Esophagus muscularis mucosa (tissue), 4 donors: ENCODE measurements around the gene REC114. TPM values are rescaled to one million over a fixed set of nuclear protein-coding genes. Genes with fewer than 3 reads are reported as not detected.
"Not testable (repeated sequence)": the region's sequence is repeated elsewhere in the genome, so short reads cannot be mapped to it uniquely, and the experiment has no call there.

Experiments
- DNase-seq: peaks from one replicate; pipeline ENCODE4 v3.0.0-alpha.2; 2017; ENCODE audit errors: extremely low spot score
- H3K27ac ChIP-seq, 4 donors: fragments of 200-600 bp; sonication (generic); replicated peaks in 1 of 4; 1 replicate in 3 of 4; 2 replicates in 1 of 4; pipeline ENCODE4 v1.5.1; 2016 to 2019; ENCODE audit warnings: mild to moderate bottlenecking in 1 of 4
- H3K27me3 ChIP-seq, 4 donors: fragments of 200-600 bp; sonication (generic); one replicate each; pipeline versions ENCODE4 v1.5.1 to v1.6.0; 2016 to 2019
- H3K36me3 ChIP-seq, 4 donors: fragments of 200-600 bp; sonication (generic); one replicate each; pipeline ENCODE4 v1.5.1; 2016 to 2019
- H3K4me1 ChIP-seq, 4 donors: fragments of 200-600 bp; sonication (generic); one replicate each; pipeline ENCODE4 v1.5.1; 2016 to 2019
- H3K4me3 ChIP-seq, 4 donors: fragments of 200-600 bp; sonication (generic); 1 replicate in 2 of 4; 2 replicates in 2 of 4; pipeline ENCODE4 v1.5.1; 2016 to 2019; ENCODE audit warnings: mild to moderate bottlenecking in 4 of 4, moderate library complexity in 1 of 4
- H3K9me3 ChIP-seq, 4 donors: fragments of 200-600 bp; sonication (generic); 1 replicate in 3 of 4; 2 replicates in 1 of 4; pipeline ENCODE4 v1.5.1; 2016 to 2019
- CTCF ChIP-seq, 3 experiments: fragments of 200-600 bp in 2 of 3; fragments of 450-650 bp in 1 of 3; sonication (generic) in 2 of 3; IDR thresholded peaks; one replicate each; pipeline ENCODE4 v1.5.1; 2017 to 2019; ENCODE audit warnings: antibody characterized with exemption in 3 of 3, mild to moderate bottlenecking in 2 of 3, moderate library complexity in 1 of 3
- EP300 ChIP-seq: sonication (generic); formaldehyde crosslinking; IDR thresholded peaks from one replicate; pipeline ENCODE4 v1.6.1; 2017; ENCODE audit warnings: antibody characterized with exemption
- POLR2A ChIP-seq: fragments of 450-650 bp; IDR thresholded peaks from one replicate; pipeline ENCODE4 v1.6.1; 2017; ENCODE audit warnings: antibody characterized with exemption, moderate library complexity, mild to moderate bottlenecking, low read depth
- POLR2AphosphoS5 ChIP-seq, 2 donors: sonication (generic); formaldehyde crosslinking; IDR thresholded peaks; one replicate each; pipeline ENCODE4 v1.6.1; 2017; ENCODE audit warnings: antibody characterized with exemption in 2 of 2
- WGBS: methylation state at CpG from one replicate; pipeline ENCODE4 v1.1.5; 2018; 5-methylcytosine and 5-hydroxymethylcytosine counted together
- intact Hi-C: fragments of 100-400 bp; cut with DNase I; formaldehyde crosslinking; loops from one replicate; pipeline ENCODE4 v1.15.1; 2023
- total RNA-seq, 4 donors: library from RNA; depleted of rRNA; stranded (reverse); fragments of >200 nt; gene quantifications; one replicate each; pipeline versions ENCODE4 v1.1.0 to v1.2.1, GENCODE V29; 2016

Gene REC114
- total RNA-seq, 4 donors from 2014 or later = not detected

GRCh38 chr15:73425510-73425909 is 17.5 kb upstream of the REC114 start:
- intact Hi-C loops = no loop called here
- Histone ChIP-seq H3K9me3 (no peaks in the 10 kb centered on the region), H3K27ac (no peak overlapping the region), H3K27me3 (no peaks in the 10 kb centered on the region), H3K4me1 (no peaks in the 10 kb centered on the region), H3K36me3 (no peaks in the 10 kb centered on the region), H3K4me3 (no peak overlapping the region)
- TF ChIP-seq POLR2A (no peak), POLR2AphosphoS5 (IDR thresholded peaks at IDR 0.05) (no peak), CTCF (IDR thresholded peaks at IDR 0.05) (no peak), EP300 (no peak)
- peak; percentile 79 for DNase-seq
- WGBS = 71% methylated on average over 2 of the region's 2 CpGs

- intact Hi-C loops = no loop called here
- Histone ChIP-seq H3K4me1 (no peaks in the 10 kb centered on the region), H3K27me3 (no peaks in the 10 kb centered on the region), H3K9me3 (no peaks in the 10 kb centered on the region), H3K4me3 (no peak overlapping the region), H3K27ac (no peak overlapping the region), H3K36me3 (no peaks in the 10 kb centered on the region)
- no peak for TF ChIP-seq POLR2A
- no peak for TF ChIP-seq EP300
- TF ChIP-seq POLR2AphosphoS5 (IDR thresholded peaks at IDR 0.05) = no peak
- TF ChIP-seq CTCF (IDR thresholded peaks at IDR 0.05) = no peak
- WGBS = 55% methylated on average over 5 of the region's 5 CpGs
- DNase-seq = peak; percentile 64
These were observed 16.5 kb upstream of the REC114 start for GRCh38 chr15:73426323-73426994.

GRCh38 chr15:73431329-73431728 is 11.6 kb upstream of the REC114 start:
- H3K36me3 ChIP-seq, H3K4me3 ChIP-seq, H3K27ac ChIP-seq, H3K27me3 ChIP-seq, intact Hi-C loops, H3K4me1 ChIP-seq, DNase-seq, H3K9me3 ChIP-seq: not testable (repeated sequence)
- WGBS = 89% methylated on average over 7 of the region's 7 CpGs

- 83% methylated on average over 4 of the region's 4 CpGs for WGBS
- TF ChIP-seq POLR2A (no peak), POLR2AphosphoS5 (IDR thresholded peaks at IDR 0.05) (no peak), EP300 (no peak), CTCF (IDR thresholded peaks at IDR 0.05) (no peak)
- no peaks in the 10 kb centered on the region for H3K4me1 ChIP-seq
- no peak overlapping the region for H3K4me3 ChIP-seq
- H3K27me3 ChIP-seq = peaks cover 0 to 9% (median 0%) of the 10 kb centered on the region in 4 donors
- H3K9me3 ChIP-seq = no peaks in the 10 kb centered on the region
- H3K27ac ChIP-seq = no peak overlapping the region
- intact Hi-C loops = no loop called here
- H3K36me3 ChIP-seq = no peaks in the 10 kb centered on the region
- DNase-seq = no peak
These were observed 9.1 kb upstream of the REC114 start for GRCh38 chr15:73433873-73434272.

GRCh38 chr15:73436613-73437012 is 6.4 kb upstream of the REC114 start:
- DNase-seq = no peak
- WGBS = 79% methylated on average over 2 of the region's 2 CpGs
- Histone ChIP-seq H3K27me3 (peaks cover 0 to 17% (median 0%) of the 10 kb centered on the region in 4 donors), H3K9me3 (no peaks in the 10 kb centered on the region), H3K4me3 (no peak overlapping the region), H3K36me3 (no peaks in the 10 kb centered on the region), H3K27ac (no peak overlapping the region), H3K4me1 (no peaks in the 10 kb centered on the region)
- TF ChIP-seq EP300 (no peak), POLR2A (no peak), CTCF (IDR thresholded peaks at IDR 0.05) (no peak)
- intact Hi-C loops = no loop called here
